Omental fat pad (tissue), 4 donors: ENCODE results near the gene METTL4. TPM values are rescaled to one million over a fixed set of nuclear protein-coding genes. Genes with fewer than 3 reads are reported as not detected.

ENCODE experiments used
- ATAC-seq: fragments of 150-250 bp; one replicate; pipeline ENCODE4 v1.9.1; 2016; ENCODE audit warnings: mild to moderate bottlenecking, moderate library complexity; ENCODE audit not compliant: low FRiP score
- DNase-seq: peaks from one replicate; pipeline ENCODE4 v3.0.0-alpha.2; 2019; ENCODE audit warnings: low spot score
- total RNA-seq, 4 donors: library from RNA; depleted of rRNA; stranded (reverse); fragments of >200 nt; gene quantifications; one replicate each; pipeline ENCODE4 v1.1.0, GENCODE V29; 2016
- TF ChIP-seq, protein P1 (sequence below), 3 donors: fragments of 450-650 bp; IDR thresholded peaks; one replicate each; pipeline ENCODE4 v1.5.1; 2016 to 2017; ENCODE audit warnings: antibody characterized with exemption in 3 of 3, mild to moderate bottlenecking in 3 of 3, moderate library complexity in 2 of 3

Gene METTL4
- total RNA-seq, 4 donors from 2014 or later, result 4.7 to 15.8 (median 5.1) TPM

GRCh38 chr18:2564373-2564772, 6.9 kb downstream of the METTL4 start:
- DNase-seq (no peak), ATAC-seq (no peak)
- TF ChIP-seq, protein P1, sequence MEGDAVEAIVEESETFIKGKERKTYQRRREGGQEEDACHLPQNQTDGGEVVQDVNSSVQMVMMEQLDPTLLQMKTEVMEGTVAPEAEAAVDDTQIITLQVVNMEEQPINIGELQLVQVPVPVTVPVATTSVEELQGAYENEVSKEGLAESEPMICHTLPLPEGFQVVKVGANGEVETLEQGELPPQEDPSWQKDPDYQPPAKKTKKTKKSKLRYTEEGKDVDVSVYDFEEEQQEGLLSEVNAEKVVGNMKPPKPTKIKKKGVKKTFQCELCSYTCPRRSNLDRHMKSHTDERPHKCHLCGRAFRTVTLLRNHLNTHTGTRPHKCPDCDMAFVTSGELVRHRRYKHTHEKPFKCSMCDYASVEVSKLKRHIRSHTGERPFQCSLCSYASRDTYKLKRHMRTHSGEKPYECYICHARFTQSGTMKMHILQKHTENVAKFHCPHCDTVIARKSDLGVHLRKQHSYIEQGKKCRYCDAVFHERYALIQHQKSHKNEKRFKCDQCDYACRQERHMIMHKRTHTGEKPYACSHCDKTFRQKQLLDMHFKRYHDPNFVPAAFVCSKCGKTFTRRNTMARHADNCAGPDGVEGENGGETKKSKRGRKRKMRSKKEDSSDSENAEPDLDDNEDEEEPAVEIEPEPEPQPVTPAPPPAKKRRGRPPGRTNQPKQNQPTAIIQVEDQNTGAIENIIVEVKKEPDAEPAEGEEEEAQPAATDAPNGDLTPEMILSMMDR (IDR thresholded peaks at IDR 0.05), result no peak

DNA sequence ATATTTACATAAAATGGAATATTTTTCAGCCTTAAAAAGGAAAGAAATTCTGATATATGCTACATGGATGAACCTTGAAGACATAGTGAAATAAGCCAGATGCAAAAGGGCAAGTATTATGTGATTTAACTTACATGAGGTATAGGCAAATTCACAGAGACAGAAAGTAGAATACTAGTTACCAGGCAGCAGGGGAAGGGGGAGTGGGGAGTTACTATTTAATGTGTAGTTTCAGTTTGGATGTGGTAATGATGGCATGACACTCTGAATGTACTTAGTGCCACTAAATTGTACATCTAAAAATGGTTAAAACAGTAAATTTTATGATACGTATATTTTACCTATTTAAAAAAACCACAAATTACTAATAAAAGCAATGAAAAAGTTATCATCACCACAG, 12.1 kb downstream of the METTL4 start:
- DNase-seq (no peak), ATAC-seq (no peak)
- TF ChIP-seq, protein P1 (IDR thresholded peaks at IDR 0.05), result no peak

GRCh38 chr18:2557536-2557935, 13.8 kb downstream of the METTL4 start:
- TF ChIP-seq, protein P1 (IDR thresholded peaks at IDR 0.05), result no peak
- no peak for DNase-seq
- no peak for ATAC-seq

DNA sequence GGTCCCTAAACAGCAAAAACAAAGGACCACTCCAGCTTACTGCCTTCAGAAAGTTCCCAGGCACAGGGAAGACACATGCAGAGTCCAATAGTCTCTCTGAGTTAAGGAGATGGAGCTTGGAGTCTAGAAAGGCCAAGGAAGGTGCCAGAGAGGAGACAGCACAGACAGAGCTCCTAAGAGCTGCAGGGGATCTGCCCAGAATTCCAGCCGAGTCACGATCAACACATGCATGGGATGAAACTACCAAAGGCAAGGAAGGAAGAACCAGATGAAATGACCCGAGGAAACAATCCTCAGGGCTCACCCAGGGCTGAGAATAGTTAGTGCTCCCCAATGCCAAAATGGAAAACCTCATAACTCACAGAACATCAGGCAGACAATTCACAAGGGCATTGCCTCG, 15.4 kb downstream of the METTL4 start:
- no peak for ATAC-seq
- TF ChIP-seq, protein P1 (IDR thresholded peaks at IDR 0.05), result no peak
- DNase-seq, result no peak

DNA sequence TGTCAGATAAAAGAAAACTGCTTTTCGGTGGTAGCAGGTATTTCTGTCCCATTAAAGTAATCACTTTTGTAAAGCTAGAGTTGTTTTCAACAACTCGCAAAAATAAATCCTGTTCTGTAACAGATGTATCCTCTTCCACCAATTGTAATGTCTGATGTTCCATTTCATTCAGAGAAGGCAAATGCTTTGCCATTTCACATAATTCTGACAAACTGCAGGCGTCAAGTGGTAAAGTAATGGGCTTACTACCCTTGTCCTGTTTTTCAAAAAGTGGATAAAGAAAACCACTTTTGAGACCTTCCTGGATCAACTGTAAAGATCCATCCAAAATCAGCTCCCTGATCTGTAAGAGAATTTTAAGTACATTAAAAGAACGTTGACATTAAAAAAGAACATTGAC, 16.6 kb downstream of the METTL4 start:
- DNase-seq (no peak), ATAC-seq (no peak)
- TF ChIP-seq, protein P1 (IDR thresholded peaks at IDR 0.05), result no peak

DNA sequence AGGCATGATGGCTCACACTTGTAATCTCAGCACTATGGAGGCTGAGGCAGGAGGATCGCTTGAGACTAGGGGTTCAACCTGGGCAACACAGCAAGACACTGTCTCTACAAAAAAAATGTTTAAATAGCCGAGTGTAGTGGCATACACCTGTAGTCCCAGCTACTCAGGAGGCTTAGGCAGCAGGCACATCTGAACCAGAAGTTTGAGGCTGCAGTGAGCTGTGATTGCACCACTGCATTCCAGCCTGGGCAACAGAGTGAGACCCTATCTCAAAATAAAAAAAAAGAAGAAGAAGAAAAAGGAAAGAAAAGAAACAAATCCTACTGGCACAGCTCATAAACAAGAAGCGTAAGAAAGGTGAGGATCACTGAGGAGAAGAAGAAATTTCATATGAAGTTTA, 19.9 kb downstream of the METTL4 start:
- no peak for ATAC-seq

DNA sequence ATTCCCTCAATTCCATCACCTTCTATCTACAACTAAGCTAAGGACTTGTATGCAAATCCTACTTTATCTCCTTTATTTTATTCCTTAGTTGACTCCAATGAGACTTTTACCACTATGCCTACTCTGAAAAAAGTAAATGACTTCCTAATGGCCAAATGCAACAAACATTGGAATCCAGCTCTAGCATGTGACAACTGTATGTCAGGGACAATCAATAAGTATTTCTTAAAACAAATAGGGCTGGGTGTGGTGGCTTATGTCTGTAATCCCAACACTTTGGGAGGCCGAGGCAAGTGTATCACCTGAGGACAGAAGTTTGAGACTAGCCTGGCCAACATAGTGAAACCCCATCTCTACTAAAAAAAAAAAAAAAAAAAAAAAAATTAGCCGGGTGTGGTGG, 21.8 kb downstream of the METTL4 start:
- no peak for ATAC-seq
- DNase-seq, result no peak
- TF ChIP-seq, protein P1 (IDR thresholded peaks at IDR 0.05), result no peak

More for the DNA sequence above, 19.9 kb downstream of the METTL4 start:
- TF ChIP-seq, protein P1 (IDR thresholded peaks at IDR 0.05), result no peak
- no peak for DNase-seq
